Endothelial cell of umbilical vein (primary cell): Measurements from ENCODE around the gene ZNF396. TPM values are rescaled to one million over a fixed set of nuclear protein-coding genes. Genes with fewer than 3 reads are reported as not detected.

Source experiments
- BruUV-seq: library from RNA; stranded (reverse); fragments of 400-500 nt; replicated peaks from 2 replicates; lab custom pipeline; 2021; lab: Mats Ljungman, UMichigan
- CTCF ChIA-PET: fragments of 300-600, 350-600 bp; sonication (Branson Sonifier 250); formaldehyde crosslinking; loops from one replicate; lab custom pipeline; 2021; ENCODE audit warnings: antibody characterized with exemption, inconsistent platforms; lab: Charles Lee
- POLR2A ChIA-PET: fragments of 300-600, 350-600 bp; sonication (Branson Sonifier 250); formaldehyde crosslinking; loops from one replicate; lab custom pipeline; 2021; ENCODE audit warnings: antibody characterized with exemption, inconsistent platforms; lab: Charles Lee
- DNase-seq: peaks from one replicate; pipeline ENCODE4 v3.0.0-alpha.2; 2011; ENCODE audit warnings: low read depth, low spot score
- FAIRE-seq: peaks from 2 replicates; lab custom pipeline; 2011; peaks lifted over from hg19 to GRCh38; lab: Jason Lieb, UNC
- H2AFZ ChIP-seq: 2 replicates; pipeline ENCODE4 v1.6.0; 2012; ENCODE audit warnings: low read depth, low read length, control low read depth, inconsistent platforms
- H3K27ac ChIP-seq: 2 replicates; pipeline ENCODE4 v1.5.1; 2011; ENCODE audit warnings: low read depth, mild to moderate bottlenecking, control low read depth, low read length, moderate library complexity; ENCODE audit not compliant: insufficient read depth
- H3K27me3 ChIP-seq, 2 experiments: 2 replicates each; pipeline versions ENCODE4 v1.6.0 to v1.6.1; 2011; ENCODE audit warnings: low read length in 2 of 2, mixed read lengths in 1 of 2; ENCODE audit not compliant: control insufficient read depth in 2 of 2, insufficient read depth in 2 of 2
- H3K36me3 ChIP-seq, 2 experiments: 2 replicates in 1 of 2; 3 replicates in 1 of 2; pipeline ENCODE4 v1.5.1; 2011; ENCODE audit warnings: low read length in 2 of 2, mild to moderate bottlenecking in 1 of 2, moderate library complexity in 1 of 2; ENCODE audit not compliant: control insufficient read depth in 2 of 2, insufficient read depth in 2 of 2; ENCODE audit errors: extremely low read depth in 1 of 2
- H3K4me1 ChIP-seq: 3 replicates; pipeline ENCODE4 v1.5.1; 2011; ENCODE audit warnings: mild to moderate bottlenecking, low read length; ENCODE audit not compliant: control insufficient read depth, insufficient read depth; ENCODE audit errors: extremely low read depth
- H3K4me2 ChIP-seq: 2 replicates; pipeline ENCODE4 v1.6.1; 2011; ENCODE audit warnings: low read length, control low read depth, mixed read lengths; ENCODE audit not compliant: insufficient read depth
- H3K4me3 ChIP-seq, 3 experiments: fragments of 200-600 bp in 1 of 3; sonication (generic), shearing (Covaris generic) in 1 of 3; replicated peaks in 1 of 3; 2 replicates each; pipeline ENCODE4 v1.5.1; 2011 to 2016; ENCODE audit warnings: control low read depth in 3 of 3, low read length in 3 of 3, mild to moderate bottlenecking in 2 of 3, inconsistent platforms in 1 of 3, low read depth in 1 of 3, moderate library complexity in 1 of 3; ENCODE audit not compliant: insufficient read depth in 1 of 3
- H3K79me2 ChIP-seq: 2 replicates; pipeline ENCODE4 v1.6.0; 2012; ENCODE audit warnings: low read length, inconsistent platforms; ENCODE audit not compliant: control insufficient read depth, insufficient read depth
- H3K9ac ChIP-seq: replicated peaks from 2 replicates; pipeline ENCODE3; 2011; ENCODE audit warnings: low read length, control low read depth; ENCODE audit not compliant: insufficient read depth; ENCODE audit errors: extremely low read depth
- H3K9me1 ChIP-seq: replicated peaks from 3 replicates; pipeline ENCODE4 v1.6.0; 2011; ENCODE audit warnings: mild to moderate bottlenecking, low read length; ENCODE audit not compliant: control insufficient read depth, insufficient read depth; ENCODE audit errors: extremely low read depth
- H3K9me3 ChIP-seq: replicated peaks from 2 replicates; pipeline ENCODE4 v1.5.1; 2012; ENCODE audit warnings: low read length, inconsistent platforms; ENCODE audit not compliant: control insufficient read depth, insufficient read depth
- H4K20me1 ChIP-seq: replicated peaks from 2 replicates; pipeline ENCODE3; 2011; ENCODE audit warnings: mild to moderate bottlenecking, low read length; ENCODE audit not compliant: control insufficient read depth, insufficient read depth; ENCODE audit errors: extremely low read depth
- EZH2 ChIP-seq: IDR thresholded peaks from 2 replicates; pipeline ENCODE4 v1.6.1; 2012; ENCODE audit warnings: borderline replicate concordance, low read depth, mild to moderate bottlenecking, moderate library complexity, low read length, inconsistent platforms; ENCODE audit not compliant: severe bottlenecking
- FOS ChIP-seq: IDR thresholded peaks from 2 replicates; pipeline ENCODE4 v1.6.1; 2011; ENCODE audit warnings: mild to moderate bottlenecking, low read length, moderate library complexity, borderline replicate concordance; ENCODE audit not compliant: insufficient read depth
- GATA2 ChIP-seq: IDR thresholded peaks from 2 replicates; pipeline ENCODE4 v1.7.0; 2011; ENCODE audit warnings: low read depth, mild to moderate bottlenecking, moderate library complexity, mixed read lengths, low read length; ENCODE audit not compliant: insufficient read length, insufficient read depth
- JUN ChIP-seq: IDR thresholded peaks from 2 replicates; pipeline ENCODE4 v1.6.1; 2011; ENCODE audit warnings: borderline replicate concordance, low read depth; ENCODE audit not compliant: insufficient read length, insufficient read depth
- MYC ChIP-seq: IDR thresholded peaks from one replicate; pipeline ENCODE4 v1.6.1; 2011; ENCODE audit warnings: mild to moderate bottlenecking, low read depth, low read length
- POLR2A ChIP-seq: IDR thresholded peaks from 2 replicates; pipeline ENCODE4 v1.6.1; 2012; ENCODE audit warnings: low read depth, mild to moderate bottlenecking, control low read depth, low read length
- POLR2AphosphoS5 ChIP-seq: IDR thresholded peaks from 2 replicates; pipeline ENCODE4 v1.6.1; 2012; ENCODE audit warnings: low read depth, mild to moderate bottlenecking, control low read depth, low read length, moderate library complexity; ENCODE audit not compliant: insufficient read depth
- dilution Hi-C: fragments of 300-500 bp; cut with MboI; formaldehyde crosslinking; loops from one replicate; pipeline ENCODE4 v1.15.0; 2019; ENCODE audit warnings: low sequenced_read_pairs; ENCODE audit not compliant: extremely low pct_ligation_motif_present
- intact Hi-C: fragments of 100-400 bp; cut with micrococcal nuclease; formaldehyde crosslinking; loops from one replicate; pipeline ENCODE4 v1.10.0; 2022
- polyA plus RNA-seq, 4 experiments: library from polyadenylated mRNA; depleted of rRNA in 3 of 4; stranded (reverse) in 3 of 4; unstranded in 1 of 4; fragments of >200 nt; gene quantifications; 2 replicates each; pipeline versions ENCODE4 v1.2.1 to v1.2.3, GENCODE V29; 2011 to 2012; ENCODE audit warnings: missing spikeins in 1 of 4
- total RNA-seq: library from RNA; stranded (reverse); gene quantifications from 2 replicates; pipeline ENCODE4 v1.2.3, GENCODE V29; 2021
- TF ChIP-seq, protein P1 (sequence below): IDR thresholded peaks from 2 replicates; pipeline ENCODE4 v1.6.1; 2011; ENCODE audit not compliant: insufficient read depth, insufficient read length
- TF ChIP-seq, protein P2 (sequence below), 2 donors: IDR thresholded peaks; 1 replicate in 1 of 2; 2 replicates in 1 of 2; pipeline ENCODE4 v1.5.1; 2011; ENCODE audit warnings: low read length in 2 of 2, mild to moderate bottlenecking in 2 of 2, moderate library complexity in 2 of 2, control low read depth in 1 of 2, inconsistent platforms in 1 of 2, low read depth in 1 of 2; ENCODE audit not compliant: insufficient read depth in 1 of 2; ENCODE audit errors: extremely low read depth in 1 of 2

ZNF396 gene
- total and polyA plus RNA-seq, 2 donors (not counting 3 experiments of a cell fraction or from before 2014, with no cell fraction given), result 0.28 to 0.44 TPM

DNA sequence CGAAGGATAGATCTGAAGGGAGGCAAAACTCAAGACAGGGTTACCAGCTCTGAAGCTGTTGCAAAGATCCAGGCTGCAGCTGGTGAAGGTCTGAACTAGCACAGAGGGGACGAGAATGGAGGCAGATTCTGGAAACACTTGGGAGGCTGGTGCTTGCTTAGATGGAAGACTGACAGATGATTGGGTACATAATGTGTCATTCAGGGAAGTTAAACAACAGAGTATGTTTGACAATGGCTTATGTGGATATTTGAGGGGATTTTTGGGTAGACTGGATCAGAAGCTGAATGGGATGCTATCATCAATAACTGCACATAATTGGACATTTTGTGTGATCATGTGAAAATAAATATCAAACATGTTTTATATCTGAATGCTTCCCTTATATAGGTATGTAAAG is 2.3 kb upstream of the ZNF396 start:
- no TSS peak for BruUV-seq

More for the DNA sequence above, 2.3 kb upstream of the ZNF396 start:
- Histone ChIP-seq H2AFZ (no peak overlapping the region), H3K9ac (no peak overlapping the region), H3K9me1 (no peaks in the 10 kb centered on the region), H3K36me3 (no peaks in the 10 kb centered on the region), H3K27me3 (peaks cover 5% of the 10 kb centered on the region in 2 experiments), H3K27ac (no peak overlapping the region), H3K79me2 (no peaks in the 10 kb centered on the region), H4K20me1 (no peaks in the 10 kb centered on the region), H3K4me2 (no peak overlapping the region), H3K4me3 (no peak overlapping the region), H3K9me3 (no peaks in the 10 kb centered on the region), H3K4me1 (peaks cover 7% of the 10 kb centered on the region)
- dilution Hi-C loops (no loop called here), intact Hi-C loops (no loop called here)
- CTCF ChIA-PET, result interaction anchor here (0.9 to 1.5 kb wide), 3 partner anchors 12 to 905 kb away, joined by 3 read pairs; no protein-coding TSS in a partner anchor
- POLR2A ChIA-PET, result no interaction called here
- no peak for DNase-seq
- TF ChIP-seq, protein P1, sequence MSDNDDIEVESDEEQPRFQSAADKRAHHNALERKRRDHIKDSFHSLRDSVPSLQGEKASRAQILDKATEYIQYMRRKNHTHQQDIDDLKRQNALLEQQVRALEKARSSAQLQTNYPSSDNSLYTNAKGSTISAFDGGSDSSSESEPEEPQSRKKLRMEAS, result no peak
- TF ChIP-seq, protein P2, sequence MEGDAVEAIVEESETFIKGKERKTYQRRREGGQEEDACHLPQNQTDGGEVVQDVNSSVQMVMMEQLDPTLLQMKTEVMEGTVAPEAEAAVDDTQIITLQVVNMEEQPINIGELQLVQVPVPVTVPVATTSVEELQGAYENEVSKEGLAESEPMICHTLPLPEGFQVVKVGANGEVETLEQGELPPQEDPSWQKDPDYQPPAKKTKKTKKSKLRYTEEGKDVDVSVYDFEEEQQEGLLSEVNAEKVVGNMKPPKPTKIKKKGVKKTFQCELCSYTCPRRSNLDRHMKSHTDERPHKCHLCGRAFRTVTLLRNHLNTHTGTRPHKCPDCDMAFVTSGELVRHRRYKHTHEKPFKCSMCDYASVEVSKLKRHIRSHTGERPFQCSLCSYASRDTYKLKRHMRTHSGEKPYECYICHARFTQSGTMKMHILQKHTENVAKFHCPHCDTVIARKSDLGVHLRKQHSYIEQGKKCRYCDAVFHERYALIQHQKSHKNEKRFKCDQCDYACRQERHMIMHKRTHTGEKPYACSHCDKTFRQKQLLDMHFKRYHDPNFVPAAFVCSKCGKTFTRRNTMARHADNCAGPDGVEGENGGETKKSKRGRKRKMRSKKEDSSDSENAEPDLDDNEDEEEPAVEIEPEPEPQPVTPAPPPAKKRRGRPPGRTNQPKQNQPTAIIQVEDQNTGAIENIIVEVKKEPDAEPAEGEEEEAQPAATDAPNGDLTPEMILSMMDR (IDR thresholded peaks at IDR 0.05; ENCODE audit: extremely low read depth in 1 of 2, insufficient read depth in 1 of 2, low read depth in 1 of 2, low read length in 2 of 2), result no peak
- TF ChIP-seq MYC (no peak), GATA2 (no peak), POLR2AphosphoS5 (no peak), EZH2 (no peak), JUN (no peak), POLR2A (no peak), FOS (no peak)
- FAIRE-seq, result no peak
